T47D (cell line): ENCODE measurements around the gene TNFRSF13B.
"Not testable (repeated sequence)": the region's sequence is repeated elsewhere in the genome, so short reads cannot be mapped to it uniquely, and the experiment has no call there.

Source experiments
- DNase-seq, 2 experiments: peaks; one replicate each; pipeline versions ENCODE4 v3.0.0 to v3.0.0-alpha.2; 2011 to 2012; ENCODE audit warnings: low read depth in 1 of 2, low spot score in 1 of 2
- JUND ChIP-seq: IDR thresholded peaks from 2 replicates; pipeline ENCODE4 v1.6.1; 2012; ENCODE audit warnings: low read depth
- in situ Hi-C: cut with HindIII; loops from 2 replicates; pipeline ENCODE4 v1.10.0; 2016; ENCODE audit warnings: low sequenced_read_pairs, low pct_unique_long_range_greater_than_20kb

TNFRSF13B gene

DNA sequence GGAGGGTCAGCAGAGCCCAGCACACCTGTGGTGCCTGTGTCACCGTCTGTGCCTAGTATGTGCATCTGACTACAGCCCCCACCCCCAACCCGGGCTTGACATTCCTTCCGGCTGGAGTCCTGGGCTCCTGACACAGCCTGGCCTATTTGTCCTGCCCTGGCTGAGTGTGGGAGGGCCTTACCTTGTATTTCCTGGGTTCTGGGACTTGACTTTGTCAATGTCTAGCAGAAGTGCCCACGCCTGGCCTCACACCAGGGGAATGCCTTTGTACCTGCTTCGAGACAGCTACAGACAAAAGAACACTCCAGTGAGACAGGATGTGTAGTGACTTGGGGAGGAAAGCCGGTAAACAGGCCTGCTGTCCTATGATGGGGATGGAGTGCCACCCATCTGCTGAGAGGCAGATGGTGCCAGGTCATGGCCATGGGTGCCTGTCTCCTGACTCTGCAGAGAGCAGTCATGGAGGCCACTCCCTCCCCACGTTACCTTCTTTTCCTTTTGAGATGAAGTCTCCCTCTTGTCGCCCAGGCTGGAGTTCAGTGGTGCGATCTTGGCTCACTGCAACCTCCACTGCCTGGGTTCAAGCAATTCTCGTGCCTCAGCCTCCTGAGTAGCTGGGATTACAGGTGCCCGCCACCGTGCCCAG, 42.8 kb downstream of the TNFRSF13B start:
- DNase-seq = no peak
- no peak for TF ChIP-seq JUND
- in situ Hi-C loops = no loop called here

DNA sequence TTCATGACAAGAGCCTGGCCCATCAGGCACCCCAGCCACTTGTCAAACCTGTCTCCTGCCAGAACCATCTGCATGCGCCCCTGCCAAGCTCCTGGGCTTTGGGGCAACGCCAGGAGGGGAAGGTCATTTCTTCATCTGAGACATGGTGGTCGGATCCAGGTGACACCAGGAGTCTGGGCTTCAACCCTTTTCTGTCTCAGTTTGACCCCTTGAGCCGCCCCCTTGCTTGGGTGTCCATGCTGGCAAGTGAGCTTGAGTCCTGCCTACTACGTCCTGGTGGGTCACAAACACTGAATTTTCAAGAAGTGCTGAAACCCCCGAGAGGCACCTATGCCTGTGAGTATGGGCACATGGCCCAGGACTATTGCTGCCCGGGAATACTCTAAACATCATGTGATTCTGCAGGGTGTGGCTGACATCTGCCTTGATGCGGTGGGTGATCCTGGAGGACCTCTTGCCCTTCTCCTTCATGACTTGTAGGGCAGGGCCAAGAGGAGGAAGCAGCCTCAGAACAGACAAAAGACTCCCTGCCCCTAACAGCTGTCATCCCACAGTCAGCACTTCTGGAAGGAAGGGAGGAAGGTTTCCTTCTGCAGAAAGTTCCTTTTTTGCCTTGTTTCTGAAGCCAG, 43.4 kb downstream of the TNFRSF13B start:
- in situ Hi-C loops = no loop called here
- DNase-seq = no peak
- TF ChIP-seq JUND = no peak

DNA sequence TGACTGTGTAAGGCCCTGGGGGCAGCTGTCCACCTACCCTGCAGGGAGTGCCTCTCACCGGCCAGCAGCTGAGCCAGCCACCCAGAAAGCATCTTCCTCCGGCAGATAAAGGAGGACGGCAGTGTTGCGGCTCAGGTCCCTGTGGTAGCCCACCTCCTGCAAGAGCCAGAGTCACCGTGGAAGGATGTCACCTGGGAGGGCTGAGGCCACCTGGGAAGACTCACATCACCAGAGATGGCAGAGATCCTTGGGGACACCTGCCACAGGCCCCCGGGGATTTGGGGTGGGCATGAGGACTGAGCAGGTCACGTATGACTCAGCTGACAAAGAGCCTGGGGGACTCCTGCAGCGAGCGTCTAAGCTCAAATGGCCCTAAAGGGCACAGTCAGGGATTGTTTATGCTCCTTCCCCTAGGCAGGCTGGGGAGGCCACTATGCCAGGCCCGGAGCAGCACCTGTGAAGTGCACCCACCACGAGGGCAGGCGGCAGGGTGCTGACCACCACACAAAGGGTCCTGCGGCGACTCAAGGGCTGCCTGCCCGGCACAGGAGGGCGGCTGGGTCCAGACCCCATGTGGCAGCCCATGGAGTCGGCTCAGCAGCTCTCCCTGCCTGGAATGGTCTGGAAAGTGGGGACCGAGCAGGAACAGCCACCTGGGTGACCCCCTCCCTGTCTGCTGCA, 44.1 kb downstream of the TNFRSF13B start:
- TF ChIP-seq JUND = no peak
- in situ Hi-C loops = no loop called here
- DNase-seq = no peak

DNA sequence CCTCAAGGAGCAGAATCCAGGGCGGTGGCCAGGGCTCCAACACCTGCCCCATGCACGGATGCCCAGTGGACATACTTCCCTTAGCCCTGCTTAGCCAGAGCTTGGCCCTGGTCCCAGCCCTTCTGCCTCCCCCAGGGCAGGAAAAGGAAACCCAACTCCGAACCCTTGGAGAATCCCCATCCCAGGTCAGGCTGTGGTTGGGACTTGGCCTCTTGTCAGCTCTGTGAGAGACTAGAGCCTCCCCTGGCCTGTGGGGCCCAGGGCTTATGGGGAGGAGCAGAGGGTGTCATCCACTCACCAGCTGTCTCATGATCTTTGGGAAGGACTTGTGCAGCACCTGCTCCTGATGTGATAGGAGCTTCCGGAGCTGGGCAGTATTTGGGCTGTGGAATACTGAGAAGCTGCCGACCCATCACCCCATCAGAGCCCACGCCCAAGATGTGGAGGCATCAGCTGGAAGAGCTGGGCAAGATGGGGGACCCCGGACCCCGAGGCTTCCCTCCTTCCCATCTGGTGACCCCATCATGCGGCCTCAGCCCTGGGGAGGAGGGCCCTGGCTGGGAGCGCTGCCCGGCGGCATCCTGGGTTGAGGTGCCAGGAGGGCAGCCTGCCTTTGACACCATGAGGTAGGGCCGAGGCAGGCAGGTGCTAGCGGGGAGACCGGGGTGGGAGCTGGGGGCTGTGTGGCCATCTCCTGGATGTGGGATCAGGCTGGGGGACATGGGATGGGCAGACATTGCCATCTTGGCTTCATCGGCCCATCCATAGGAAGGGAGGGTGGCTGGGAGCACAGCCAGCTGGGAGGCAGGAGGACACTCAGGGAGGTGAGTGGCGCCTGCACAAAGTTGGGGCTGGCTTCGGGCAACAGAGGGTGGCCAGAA, 45.1 kb downstream of the TNFRSF13B start:
- TF ChIP-seq JUND = no peak
- DNase-seq = no peak
- in situ Hi-C loops = no loop called here

DNA sequence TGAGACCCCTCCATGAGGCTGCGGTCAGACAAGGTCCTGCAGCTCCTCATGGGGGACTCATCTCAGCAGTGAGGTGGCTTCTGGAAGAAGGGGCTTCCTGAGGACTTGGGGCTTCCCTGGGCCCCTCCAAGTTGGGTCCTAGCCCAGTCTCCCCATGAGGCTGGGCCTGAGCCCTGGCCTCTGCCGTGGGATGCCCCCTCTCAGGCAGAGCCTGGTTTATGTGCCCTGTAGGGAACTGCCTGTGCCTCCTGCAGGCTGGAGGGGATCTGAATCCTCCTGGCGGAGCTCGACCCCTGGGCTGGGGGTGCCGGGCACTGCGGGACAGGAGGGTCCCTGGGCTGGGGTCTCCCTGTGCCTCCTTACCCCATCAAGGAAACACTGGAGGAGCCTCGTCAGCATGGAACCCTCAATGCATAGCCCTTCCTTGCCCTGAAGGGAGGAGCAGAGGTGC, 45.8 kb downstream of the TNFRSF13B start:
- in situ Hi-C loops = no loop called here
- TF ChIP-seq JUND = no peak
- DNase-seq = no peak

DNA sequence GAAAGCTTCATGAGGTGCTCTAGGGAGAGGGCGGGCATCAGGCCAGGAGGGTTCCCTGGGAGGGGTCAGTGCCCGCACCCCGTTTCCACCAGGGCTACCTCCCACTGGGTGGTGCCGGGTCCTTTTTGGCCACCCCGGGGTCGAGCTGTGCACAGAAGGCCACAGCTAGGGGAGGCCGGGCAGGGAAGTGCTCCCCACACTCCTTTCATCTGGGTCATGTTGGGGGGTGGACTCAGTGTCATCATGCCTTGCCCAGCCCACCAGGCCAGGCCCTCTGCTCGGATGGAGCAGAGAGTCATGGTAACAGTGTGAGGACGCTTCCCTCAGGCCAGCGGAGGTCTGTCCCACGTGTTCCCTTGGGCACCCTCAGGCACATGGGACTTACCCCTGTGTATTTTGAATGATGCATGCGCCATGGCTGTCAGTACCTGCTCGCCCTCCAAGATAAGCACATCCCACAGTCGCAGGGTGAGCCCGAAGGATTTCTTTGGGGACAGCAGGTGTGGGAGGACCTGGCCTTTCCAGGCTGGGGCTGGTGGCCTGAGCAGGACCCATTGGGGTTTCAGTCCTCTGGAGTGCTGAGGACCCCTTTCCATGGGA, 46.4 kb downstream of the TNFRSF13B start:
- TF ChIP-seq JUND = no peak
- DNase-seq = no peak
- in situ Hi-C loops = no loop called here

DNA sequence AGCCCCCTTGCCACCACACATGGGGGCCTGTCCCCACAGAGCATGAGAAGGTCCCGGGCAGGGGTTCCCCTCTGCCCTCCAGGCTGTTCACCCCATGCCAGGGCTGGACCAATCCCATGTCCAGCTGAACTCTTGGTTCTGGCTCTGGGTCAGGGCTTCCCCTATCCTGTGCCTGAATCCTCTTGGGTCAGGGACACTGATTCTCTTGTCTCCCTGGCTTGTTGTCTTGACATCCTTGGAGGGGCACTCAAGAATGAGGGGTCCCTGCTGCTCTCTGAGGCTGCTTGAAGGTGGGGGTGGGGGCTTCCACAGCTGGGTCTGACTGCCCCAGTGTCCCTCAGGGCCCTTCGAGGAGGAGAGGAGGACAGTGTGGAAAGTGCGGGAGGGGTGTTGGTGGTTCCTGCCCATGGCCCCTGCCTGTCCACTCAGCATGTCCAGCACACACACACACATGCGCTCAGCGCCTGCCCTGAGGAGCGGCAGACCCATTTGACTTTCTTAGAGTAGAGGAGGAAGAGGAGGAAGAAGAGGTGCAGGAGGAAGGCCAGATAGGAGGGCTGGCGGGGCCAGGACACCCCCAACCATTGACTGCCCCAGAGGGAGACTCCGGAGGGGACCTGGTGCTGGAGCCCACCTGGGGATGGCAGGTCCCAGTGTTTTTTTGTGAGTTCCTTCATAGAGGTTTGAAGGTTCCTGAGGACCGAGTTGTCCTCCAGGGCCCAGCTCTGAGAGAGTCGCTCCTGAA, 47.0 kb downstream of the TNFRSF13B start:
- no peak for DNase-seq
- in situ Hi-C loops = no loop called here
- TF ChIP-seq JUND = no peak

DNA sequence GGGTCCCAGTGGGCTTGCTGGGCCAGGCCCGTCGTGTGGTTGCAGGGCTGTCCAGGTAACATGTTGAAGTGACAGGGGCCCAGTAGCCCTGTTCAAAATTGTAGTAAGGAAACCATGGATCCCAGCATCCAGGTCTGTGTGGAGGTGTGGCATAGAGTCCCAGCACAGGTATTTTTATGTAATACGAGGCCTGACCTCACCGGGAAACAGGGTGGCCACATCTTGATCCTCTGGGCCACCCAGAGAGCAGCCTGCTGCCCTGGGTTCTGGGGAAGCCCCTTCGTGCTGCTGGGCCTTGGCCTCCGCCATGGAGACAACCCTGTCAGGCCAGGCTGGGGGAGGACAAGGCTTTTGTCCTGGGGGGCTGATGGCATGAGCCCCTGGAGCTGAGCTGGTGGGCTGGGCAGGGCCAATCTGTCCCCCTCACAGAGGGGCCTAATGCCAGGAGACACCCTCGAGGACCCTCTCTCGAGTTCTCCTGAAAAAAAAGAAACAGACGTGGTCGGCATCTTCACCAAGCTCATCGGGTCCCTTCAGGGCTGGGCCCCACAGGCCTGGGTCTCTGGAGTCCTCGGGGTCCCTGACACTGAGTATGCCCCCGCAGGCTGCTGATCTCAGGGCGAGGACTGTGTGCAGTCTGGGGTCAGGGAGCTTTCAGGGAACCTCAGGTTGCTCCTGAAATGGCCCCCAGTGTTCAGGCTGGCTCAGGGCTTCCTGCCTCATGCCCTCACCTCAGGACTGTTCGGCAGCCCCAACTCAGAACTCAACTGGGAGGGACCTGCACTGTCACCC, 47.8 kb downstream of the TNFRSF13B start:
- no peak for DNase-seq
- no peak for TF ChIP-seq JUND
- in situ Hi-C loops = no loop called here

DNA sequence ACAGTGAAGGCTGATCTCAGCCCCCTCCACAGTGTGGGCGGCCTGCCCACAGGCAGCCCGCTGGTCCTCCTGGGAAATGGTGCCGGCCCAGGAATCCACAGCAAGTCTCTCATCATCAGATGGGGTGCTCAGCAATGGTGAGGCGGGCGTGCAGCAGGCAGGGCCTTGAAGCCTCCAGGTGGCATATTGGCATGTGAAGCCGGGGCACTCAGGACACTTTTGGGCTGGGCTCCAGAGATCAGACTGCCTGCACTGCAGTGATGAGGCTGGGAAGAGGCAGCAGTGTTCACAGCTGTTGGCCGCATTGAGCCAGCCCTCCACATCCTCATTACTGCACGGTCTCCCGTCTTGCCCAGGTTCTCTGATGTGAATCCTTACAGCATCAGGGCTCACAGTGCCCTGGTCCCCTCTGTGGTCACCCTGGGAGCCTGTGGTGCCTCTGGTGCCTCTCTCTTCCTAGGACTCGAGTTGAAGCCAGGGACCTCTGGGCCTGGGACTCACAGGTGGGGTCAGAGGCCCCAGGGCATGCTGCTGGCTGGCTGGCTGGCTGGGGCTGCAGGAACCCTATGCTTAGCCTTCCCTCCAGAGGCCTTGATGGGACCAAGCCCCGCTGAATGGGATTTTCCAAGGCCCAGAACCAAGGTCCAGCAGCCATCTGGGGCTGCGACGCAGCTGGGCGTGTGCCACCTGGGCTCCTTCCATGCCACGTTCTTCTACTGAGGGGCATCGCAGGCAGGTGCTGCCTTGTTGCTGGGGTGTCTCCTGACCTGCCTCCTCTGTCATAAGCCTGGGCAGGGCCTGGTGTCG, 48.6 kb downstream of the TNFRSF13B start:
- in situ Hi-C loops = no loop called here
- no peak for TF ChIP-seq JUND
- DNase-seq = no peak

DNA sequence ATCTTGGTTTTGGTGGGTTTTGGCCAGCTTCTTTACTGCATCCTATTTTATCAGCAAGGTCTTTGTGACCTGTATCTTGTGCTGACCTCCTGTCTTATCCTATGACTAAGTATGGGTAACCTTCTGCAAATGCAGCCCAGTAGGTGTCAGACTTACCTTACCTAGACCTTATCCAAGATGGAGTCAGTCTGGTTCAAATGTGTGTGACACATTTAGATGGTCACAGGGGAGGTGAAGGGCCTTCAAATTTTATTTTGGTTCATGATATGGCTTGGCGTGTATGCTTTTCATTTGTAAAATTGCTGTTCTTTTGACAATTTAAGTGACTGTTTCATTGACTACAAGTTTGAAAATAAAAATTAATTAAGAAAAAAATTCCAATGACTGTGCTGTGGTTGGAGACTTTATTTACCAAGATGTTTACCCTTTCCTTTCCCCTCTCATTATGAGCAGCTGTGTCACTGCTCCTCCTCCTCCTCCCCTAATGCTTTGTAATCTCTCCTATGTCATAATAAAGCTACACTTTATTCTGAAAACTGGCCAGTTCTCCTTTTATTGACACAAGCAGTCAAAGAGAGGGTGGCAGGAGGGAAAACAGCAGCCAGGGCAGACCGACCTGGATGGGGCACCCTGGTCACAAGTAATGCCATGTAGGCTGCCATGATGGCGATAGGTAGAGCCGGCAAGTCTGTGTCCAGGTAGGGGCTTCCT, 49.4 kb downstream of the TNFRSF13B start:
- in situ Hi-C loops = no loop called here
- DNase-seq = no peak
- no peak for TF ChIP-seq JUND

DNA sequence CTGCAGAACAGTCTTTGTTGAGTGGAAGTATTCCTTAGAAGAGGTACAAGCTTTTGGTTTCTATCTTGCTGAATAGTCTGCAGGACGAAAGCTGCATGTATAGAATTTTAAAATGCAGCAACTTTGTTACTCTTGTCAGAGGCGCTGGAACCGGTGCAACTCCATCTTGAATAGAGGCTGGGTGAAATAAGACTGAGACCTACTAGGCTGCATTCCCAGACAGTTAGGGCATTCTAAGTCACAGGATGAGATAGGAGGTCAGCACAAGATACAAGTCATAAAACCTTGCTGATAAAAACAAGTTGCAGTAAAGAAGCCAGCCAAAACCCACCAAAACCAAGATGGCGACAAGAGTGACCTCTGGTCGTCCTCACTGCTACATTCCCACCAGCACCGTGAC, 50.5 kb downstream of the TNFRSF13B start:
- in situ Hi-C loops = not testable (repeated sequence)

More for the DNA sequence above, 50.5 kb downstream of the TNFRSF13B start:
- DNase-seq = not testable (repeated sequence)
